NCI-H526 treated with DMSO at 0.1 percent for 48 hours (cell line): Measurements from ENCODE around the gene CA6.
"Not testable (repeated sequence)": the region's sequence is repeated elsewhere in the genome, so short reads cannot be mapped to it uniquely, and the experiment has no call there.

ENCODE experiments used
- DNase-seq: peaks from one replicate; lab custom pipeline; 2025; lab: John Stamatoyannopoulos, UW

CA6 gene

DNA sequence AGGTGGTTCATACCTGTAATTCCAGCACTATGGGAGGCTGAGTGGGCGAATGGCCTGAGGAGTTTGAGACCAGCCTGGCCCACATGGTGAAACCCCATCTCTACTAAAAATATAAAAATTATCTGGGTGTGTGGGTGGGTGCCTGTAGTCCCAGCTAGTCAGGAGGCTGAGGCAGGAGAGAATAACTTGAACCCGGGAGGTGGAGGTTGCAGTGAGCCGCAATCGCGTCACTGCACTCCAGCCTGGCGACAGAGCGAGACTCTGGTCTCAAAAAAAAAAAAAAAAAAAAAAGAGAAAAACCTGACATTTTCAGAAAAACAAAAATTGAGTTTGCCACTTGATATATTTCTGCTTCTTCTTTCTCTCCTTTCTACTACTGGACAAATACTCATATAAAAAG lies 24.3 kb downstream of the CA6 start:
- no peak for DNase-seq

- no peak for DNase-seq
Measured at GRCh38 chr1:8970870-8971337, 25.2 kb downstream of the CA6 start.

DNA sequence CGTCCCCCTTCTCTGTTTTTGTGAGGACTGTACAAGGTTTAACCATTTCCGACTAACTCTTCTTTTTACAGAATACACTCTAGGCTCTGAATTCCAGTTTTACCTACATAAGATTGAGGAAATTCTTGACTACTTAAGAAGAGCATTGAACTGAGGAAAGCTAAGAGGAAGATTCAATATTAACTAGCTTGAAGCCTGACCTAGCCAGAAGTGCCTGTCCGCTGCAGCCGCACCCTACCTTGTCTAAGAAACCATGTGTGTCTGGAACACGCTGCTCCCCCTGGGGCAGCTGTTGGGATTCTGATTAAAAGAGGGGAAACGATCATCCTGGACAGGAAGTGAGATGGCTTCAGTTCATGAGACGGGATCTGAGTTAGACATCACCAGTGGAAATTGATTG lies 28.9 kb downstream of the CA6 start:
- DNase-seq: no peak

DNA sequence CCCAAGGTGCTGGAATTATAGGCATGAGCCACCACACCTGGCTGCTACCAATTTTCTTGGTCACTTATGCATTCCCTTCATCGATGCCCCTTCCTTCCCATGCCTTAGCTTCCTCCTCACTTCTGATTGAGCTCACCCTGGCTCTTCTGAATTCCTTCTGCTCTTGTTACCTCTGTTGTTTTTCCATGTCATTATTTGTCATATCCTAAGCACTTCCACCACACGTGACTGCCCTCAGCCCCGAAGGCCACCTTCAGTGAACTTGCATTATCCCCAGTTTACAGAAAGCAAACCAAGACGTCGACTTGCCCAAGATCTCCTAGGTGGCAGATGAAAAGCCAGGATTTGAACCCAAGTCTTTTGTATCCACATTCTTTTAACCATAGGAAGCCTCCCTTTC lies 30.7 kb downstream of the CA6 start:
- DNase-seq: no peak

GRCh38 chr1:8976896-8977450 lies 31.3 kb downstream of the CA6 start:
- DNase-seq: no peak

DNA sequence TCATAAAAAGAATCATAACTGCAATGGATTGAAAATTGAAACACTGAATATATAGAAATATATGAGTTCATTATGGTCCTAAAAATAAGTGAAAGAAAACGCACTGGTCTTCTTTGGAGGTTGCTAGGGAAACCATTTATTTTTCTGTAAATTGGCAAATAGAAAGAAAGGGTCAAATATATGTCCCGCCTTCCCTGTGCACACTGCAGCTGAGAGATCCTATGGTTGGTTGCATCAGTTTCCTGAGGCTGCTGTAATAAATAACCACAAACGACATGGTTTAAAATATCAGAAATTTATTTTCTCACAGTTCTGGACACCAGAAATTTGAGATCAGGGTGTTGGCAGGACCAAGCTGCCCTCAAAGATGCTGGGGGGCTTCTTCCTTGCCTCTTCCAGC lies 35.0 kb downstream of the CA6 start:
- DNase-seq: no peak

DNA sequence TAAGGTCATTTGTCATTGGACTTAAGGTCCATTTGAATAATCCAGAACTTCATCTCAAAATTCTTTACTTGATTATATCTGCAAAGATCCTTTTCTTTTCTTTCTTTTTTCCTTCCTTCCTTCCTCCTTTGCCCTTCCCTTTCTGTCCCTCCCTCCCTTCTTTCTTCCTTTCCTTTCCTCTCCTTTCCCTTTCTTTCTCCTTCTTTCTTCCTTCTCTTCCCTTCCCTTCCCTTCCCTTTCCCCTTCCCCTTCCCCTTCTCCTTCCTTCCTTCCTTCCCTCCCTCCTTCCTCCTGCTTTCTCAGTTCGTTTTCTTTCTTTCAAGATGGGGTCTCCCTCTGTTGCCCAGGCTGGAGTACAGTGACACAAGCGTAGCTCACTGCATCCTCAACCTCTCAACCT lies 35.5 kb downstream of the CA6 start:
- DNase-seq: no peak

- no peak for DNase-seq
Measured at GRCh38 chr1:8984203-8984602, 38.5 kb downstream of the CA6 start.

DNA sequence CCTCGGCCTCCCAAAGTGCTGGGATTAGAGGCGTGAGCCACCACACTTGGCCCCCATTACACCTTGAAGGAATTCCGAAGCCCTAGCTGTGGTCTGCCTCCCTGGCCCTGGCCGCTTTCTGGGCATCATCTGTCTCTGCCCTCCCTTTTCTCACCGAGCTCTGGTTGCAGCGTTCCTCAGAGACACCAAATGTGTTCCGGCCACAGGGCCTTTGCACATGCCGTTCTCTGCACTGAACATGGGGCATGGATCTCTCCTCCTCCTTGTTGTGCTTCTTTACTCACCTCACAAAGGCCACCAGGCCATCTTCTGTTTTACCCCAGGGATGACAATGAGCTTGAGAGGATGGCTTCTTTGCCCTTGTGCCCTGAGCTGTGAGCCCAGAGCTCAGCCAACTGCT lies 39.3 kb downstream of the CA6 start:
- no peak for DNase-seq

GRCh38 chr1:8985915-8986813 lies 40.5 kb downstream of the CA6 start:
- DNase-seq: no peak

GRCh38 chr1:8986814-8987190 lies 41.1 kb downstream of the CA6 start:
- no peak for DNase-seq

GRCh38 chr1:8987881-8988617 lies 42.4 kb downstream of the CA6 start:
- no peak for DNase-seq

GRCh38 chr1:8988618-8988967 lies 42.9 kb downstream of the CA6 start:
- DNase-seq: no peak

DNA sequence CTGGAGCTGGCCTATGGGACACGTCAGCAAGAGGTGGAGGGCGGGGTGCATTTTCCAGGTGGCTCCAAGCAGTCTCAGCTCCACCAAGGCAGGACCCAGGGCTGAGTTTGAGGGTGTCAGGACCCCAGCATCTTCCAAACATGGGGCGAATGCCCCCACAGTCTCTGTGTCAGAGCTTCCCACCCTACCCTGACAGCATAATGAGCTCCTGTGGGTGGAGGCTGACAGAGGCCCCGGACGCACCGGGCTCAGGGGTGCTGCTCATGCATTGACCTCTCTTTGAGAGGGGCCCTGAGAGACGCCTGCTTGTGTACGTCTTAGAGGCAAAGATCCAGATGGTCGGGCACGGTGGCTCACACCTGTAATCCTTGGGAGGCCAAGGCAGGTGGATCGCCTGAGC lies 43.4 kb downstream of the CA6 start:
- DNase-seq: no peak

GRCh38 chr1:8989821-8990220 lies 44.2 kb downstream of the CA6 start:
- DNase-seq: no peak

- DNase-seq: no peak
Measured at GRCh38 chr1:8992936-8993687, 47.4 kb downstream of the CA6 start.

- not testable (repeated sequence) for DNase-seq
Measured at GRCh38 chr1:8993962-8994675, 48.5 kb downstream of the CA6 start.

DNA sequence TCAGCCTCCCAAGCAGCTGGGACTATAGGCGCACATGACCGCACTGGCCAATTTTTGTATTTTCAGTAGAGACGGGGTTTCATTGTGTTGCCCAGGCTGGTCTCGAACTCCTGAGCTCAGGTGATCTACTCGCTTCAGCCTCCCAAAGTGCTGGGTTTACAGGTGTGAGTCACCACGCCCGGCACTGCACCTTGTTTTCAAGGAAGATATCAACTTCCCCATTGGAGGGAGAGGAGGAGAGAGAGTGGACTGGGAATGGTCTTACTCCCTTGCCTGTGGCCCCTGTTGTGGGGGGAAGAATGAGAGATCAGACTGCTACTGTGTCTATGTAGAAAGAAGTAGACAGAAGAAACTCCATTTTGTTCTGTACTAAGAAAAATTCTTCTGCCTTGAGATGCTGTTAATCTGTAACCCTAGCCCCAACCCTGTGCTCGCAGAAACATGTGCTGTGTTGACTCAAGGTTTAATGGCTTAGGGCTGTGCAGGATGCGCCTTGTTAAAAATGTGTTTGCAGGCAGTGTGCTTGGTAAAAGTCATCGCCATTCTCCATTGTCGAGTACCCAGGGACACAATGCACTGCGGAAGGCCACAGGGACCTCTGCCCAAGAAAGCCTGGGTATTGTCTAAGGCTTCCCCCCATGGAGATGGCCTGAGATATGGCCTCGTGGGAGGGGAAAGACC lies 56.0 kb downstream of the CA6 start:
- DNase-seq: not testable (repeated sequence)

DNA sequence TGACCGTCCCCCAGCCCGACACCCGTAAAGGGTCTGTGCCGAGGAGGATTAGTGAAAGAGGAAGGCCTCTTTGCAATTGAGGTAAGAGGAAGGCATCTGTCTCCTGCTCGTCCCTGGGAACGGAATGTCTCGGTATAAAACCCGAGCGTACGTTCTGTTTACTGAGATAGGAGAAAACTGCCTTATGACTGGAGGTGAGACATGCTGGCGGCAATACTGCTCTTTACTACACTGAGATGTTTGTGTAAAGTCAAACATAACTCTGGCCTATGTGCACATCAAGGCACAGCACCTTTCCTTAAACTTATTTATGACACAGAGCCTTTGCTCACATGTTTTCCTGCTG lies 56.5 kb downstream of the CA6 start:
- DNase-seq: not testable (repeated sequence)

DNA sequence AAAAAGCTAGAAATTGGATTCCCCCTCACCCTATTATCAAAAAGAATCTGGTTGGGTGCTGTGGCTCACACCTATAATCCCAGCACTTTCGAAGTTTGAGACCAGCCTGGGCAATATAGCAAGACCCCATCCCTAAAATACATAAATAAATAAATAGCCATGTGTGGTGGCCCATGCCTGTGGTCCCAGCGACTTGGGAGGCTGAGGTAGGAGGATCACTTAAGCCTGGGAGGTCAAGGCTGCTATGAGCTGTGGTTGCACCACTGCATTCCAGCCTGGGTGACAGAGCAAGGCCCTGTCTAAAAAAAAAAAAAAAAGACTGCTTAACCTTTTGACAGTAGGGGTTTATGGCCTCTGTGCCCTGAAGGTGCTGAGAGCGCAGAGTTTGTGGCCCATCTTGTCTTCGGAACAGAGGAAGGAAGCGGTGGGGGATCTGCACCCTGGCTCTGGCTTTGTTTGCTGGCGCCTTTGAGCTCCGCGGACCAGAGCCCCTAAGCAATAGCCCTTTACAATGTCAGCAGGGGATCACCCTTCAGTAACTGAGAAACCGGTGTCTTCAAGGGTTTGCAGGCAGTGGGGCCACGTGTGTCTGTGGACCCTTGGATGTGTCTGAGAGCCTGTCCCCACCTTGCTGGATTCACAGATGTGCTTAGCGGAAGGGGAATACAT lies 58.5 kb downstream of the CA6 start:
- DNase-seq: no peak
